HUES48 (cell line): ENCODE results near the gene TRAF3IP1.

Experiments used
- H3K27ac ChIP-seq: one replicate; pipeline ENCODE4 v1.7.0; 2013; ENCODE audit warnings: low read depth, low read length, inconsistent platforms
- H3K27me3 ChIP-seq: 2 replicates; pipeline ENCODE4 v1.6.1; 2013; ENCODE audit warnings: mild to moderate bottlenecking, low read length; ENCODE audit not compliant: control insufficient read depth, insufficient read depth
- H3K36me3 ChIP-seq: 2 replicates; pipeline ENCODE4 v1.6.1; 2013; ENCODE audit warnings: low read length; ENCODE audit not compliant: control insufficient read depth, insufficient read depth
- H3K4me1 ChIP-seq: 2 replicates; pipeline ENCODE4 v1.6.1; 2013; ENCODE audit warnings: mild to moderate bottlenecking, low read length; ENCODE audit not compliant: control insufficient read depth, insufficient read depth
- H3K4me3 ChIP-seq: 2 replicates; pipeline ENCODE4 v1.5.1; 2013; ENCODE audit warnings: mild to moderate bottlenecking, low read depth, low read length
- H3K9ac ChIP-seq: 2 replicates; pipeline ENCODE4 v1.6.1; 2013; ENCODE audit warnings: mild to moderate bottlenecking, low read depth, low read length, moderate library complexity
- H3K9me3 ChIP-seq: 2 replicates; pipeline ENCODE4 v1.6.1; 2013; ENCODE audit warnings: low read length; ENCODE audit not compliant: control insufficient read depth, insufficient read depth

The TRAF3IP1 gene

GRCh38 chr2:238345297-238345968 is 25.1 kb downstream of the TRAF3IP1 start:
- no peaks in the 10 kb centered on the region for H3K27me3 ChIP-seq
- no peaks in the 10 kb centered on the region for H3K4me1 ChIP-seq
- H3K4me3 ChIP-seq, result no peak overlapping the region
- no peaks in the 10 kb centered on the region for H3K9me3 ChIP-seq
- peaks cover 15% of the 10 kb centered on the region for H3K36me3 ChIP-seq
- H3K9ac ChIP-seq, result no peak overlapping the region
- no peak overlapping the region for H3K27ac ChIP-seq

- Histone ChIP-seq H3K27me3 (no peaks in the 10 kb centered on the region), H3K4me3 (no peak overlapping the region), H3K9me3 (no peaks in the 10 kb centered on the region), H3K27ac (no peak overlapping the region), H3K9ac (no peak overlapping the region), H3K4me1 (no peaks in the 10 kb centered on the region), H3K36me3 (peaks cover 15% of the 10 kb centered on the region)
Observed at GRCh38 chr2:238346544-238346943, 26.2 kb downstream of the TRAF3IP1 start.

- no peak overlapping the region for H3K27ac ChIP-seq
- peaks cover 34% of the 10 kb centered on the region for H3K36me3 ChIP-seq
- H3K4me1 ChIP-seq, result no peaks in the 10 kb centered on the region
- H3K27me3 ChIP-seq, result no peaks in the 10 kb centered on the region
- no peaks in the 10 kb centered on the region for H3K9me3 ChIP-seq
- no peak overlapping the region for H3K4me3 ChIP-seq
- no peak overlapping the region for H3K9ac ChIP-seq
Observed at GRCh38 chr2:238350150-238350897, 30.0 kb downstream of the TRAF3IP1 start.

- Histone ChIP-seq H3K36me3 (peaks cover 41% of the 10 kb centered on the region), H3K4me3 (no peak overlapping the region)
Observed at GRCh38 chr2:238351315-238351714, 31.0 kb downstream of the TRAF3IP1 start.

GRCh38 chr2:238352361-238352760 is 32.0 kb downstream of the TRAF3IP1 start:
- Histone ChIP-seq H3K36me3 (peaks cover 36% of the 10 kb centered on the region), H3K9me3 (no peaks in the 10 kb centered on the region)

More at GRCh38 chr2:238351315-238351714, 31.0 kb downstream of the TRAF3IP1 start:
- Histone ChIP-seq H3K9me3 (no peaks in the 10 kb centered on the region), H3K27me3 (no peaks in the 10 kb centered on the region), H3K27ac (no peak overlapping the region), H3K4me1 (no peaks in the 10 kb centered on the region), H3K9ac (no peak overlapping the region)

GRCh38 chr2:238358769-238359168 is 38.5 kb downstream of the TRAF3IP1 start:
- Histone ChIP-seq H3K9me3 (no peaks in the 10 kb centered on the region), H3K27me3 (no peaks in the 10 kb centered on the region), H3K27ac (no peak overlapping the region), H3K36me3 (peaks cover 32% of the 10 kb centered on the region), H3K9ac (no peak overlapping the region), H3K4me3 (no peak overlapping the region), H3K4me1 (no peaks in the 10 kb centered on the region)

More at GRCh38 chr2:238352361-238352760, 32.0 kb downstream of the TRAF3IP1 start:
- Histone ChIP-seq H3K27me3 (no peaks in the 10 kb centered on the region), H3K4me3 (no peak overlapping the region), H3K27ac (no peak overlapping the region), H3K4me1 (no peaks in the 10 kb centered on the region), H3K9ac (no peak overlapping the region)

GRCh38 chr2:238359403-238359802 is 39.1 kb downstream of the TRAF3IP1 start:
- no peak overlapping the region for H3K27ac ChIP-seq
- H3K27me3 ChIP-seq, result no peaks in the 10 kb centered on the region
- no peak overlapping the region for H3K4me3 ChIP-seq
- no peak overlapping the region for H3K9ac ChIP-seq
- H3K36me3 ChIP-seq, result peaks cover 30% of the 10 kb centered on the region
- H3K9me3 ChIP-seq, result no peaks in the 10 kb centered on the region
- no peaks in the 10 kb centered on the region for H3K4me1 ChIP-seq

GRCh38 chr2:238361877-238362276 is 41.6 kb downstream of the TRAF3IP1 start:
- Histone ChIP-seq H3K9me3 (no peaks in the 10 kb centered on the region), H3K36me3 (peaks cover 17% of the 10 kb centered on the region; the same call in 1 of the 2 replicates), H3K9ac (no peak overlapping the region), H3K4me3 (no peak overlapping the region), H3K27me3 (no peaks in the 10 kb centered on the region), H3K27ac (no peak overlapping the region), H3K4me1 (no peaks in the 10 kb centered on the region)

GRCh38 chr2:238362626-238363025 is 42.3 kb downstream of the TRAF3IP1 start:
- Histone ChIP-seq H3K9me3 (no peaks in the 10 kb centered on the region), H3K27ac (no peak overlapping the region), H3K4me3 (no peak overlapping the region), H3K36me3 (peaks cover 17% of the 10 kb centered on the region; the same call in 1 of the 2 replicates), H3K9ac (no peak overlapping the region), H3K27me3 (no peaks in the 10 kb centered on the region), H3K4me1 (no peaks in the 10 kb centered on the region)

- no peak overlapping the region for H3K4me3 ChIP-seq
- no peak overlapping the region for H3K27ac ChIP-seq
- no peaks in the 10 kb centered on the region for H3K4me1 ChIP-seq
- no peak overlapping the region for H3K9ac ChIP-seq
- H3K36me3 ChIP-seq, result no peaks in the 10 kb centered on the region
- no peaks in the 10 kb centered on the region for H3K9me3 ChIP-seq
- no peaks in the 10 kb centered on the region for H3K27me3 ChIP-seq
Observed at GRCh38 chr2:238369591-238370040, 49.3 kb downstream of the TRAF3IP1 start.
